ENCODE data around the gene SLC25A43.

GRCh38 chrX:119363391-119363790 lies 35.7 kb upstream of the SLC25A43 start:
- TF ChIP-seq NR4A1 (CRISPR knock-in tag; IDR thresholded peaks at IDR 0.05): no peak
- TF ChIP-seq NR4A1 (tag; IDR thresholded peaks at IDR 0.05): no peak
- no peak for TF ChIP-seq GABPB2 (CRISPR knock-in tag; conservative IDR thresholded peaks at IDR 0.05)
